Occipital lobe (tissue), 2 donors: ENCODE results near the gene ZNF765. TPM values are rescaled to one million over a fixed set of nuclear protein-coding genes. Genes with fewer than 3 reads are reported as not detected.
"Not testable (repeated sequence)": the region's sequence is repeated elsewhere in the genome, so short reads cannot be mapped to it uniquely, and the experiment has no call there.

Experiments used
- DNase-seq: peaks from one replicate; lab custom pipeline; 2025; lab: John Stamatoyannopoulos, UW
- total RNA-seq: library from RNA; depleted of rRNA; stranded (reverse); fragments of >200 nt; gene quantifications from one replicate; pipeline ENCODE4 v1.2.3, GENCODE V29; 2014

Gene ZNF765
- 33.7 TPM for total RNA-seq

GRCh38 chr19:53394974-53395839, at the start of gene ZNF765:
Gene ZNF765 (plus strand): TSS chr19:53395149. CDS start chr19:53398016, 2,867 bp downstream.
- DNase-seq, result peak; percentile 86

GRCh38 chr19:53355739-53356138, 39.2 kb upstream of the ZNF765 start:
- DNase-seq, result no peak

GRCh38 chr19:53357821-53358581, 36.9 kb upstream of the ZNF765 start:
- DNase-seq, result no peak

DNA sequence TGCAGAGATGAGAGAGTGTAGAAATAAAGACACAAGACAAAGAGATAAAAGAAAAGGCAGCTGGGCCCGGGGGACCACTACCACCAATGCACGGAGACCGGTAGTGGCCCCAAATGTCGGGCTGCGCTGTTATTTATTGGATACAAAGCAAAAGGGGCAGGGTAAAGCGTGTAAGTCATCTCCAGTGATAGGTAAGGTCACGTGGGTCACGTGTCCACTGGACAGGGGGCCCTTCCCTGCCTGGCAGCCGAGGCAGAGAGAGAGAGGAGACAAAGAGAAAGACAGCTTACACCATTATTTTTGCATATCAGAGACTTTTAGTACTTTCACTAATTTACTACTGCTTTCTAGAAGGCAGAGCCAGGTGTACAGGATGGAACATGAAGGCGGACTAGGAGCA, 34.9 kb upstream of the ZNF765 start:
- DNase-seq, result not testable (repeated sequence)

DNA sequence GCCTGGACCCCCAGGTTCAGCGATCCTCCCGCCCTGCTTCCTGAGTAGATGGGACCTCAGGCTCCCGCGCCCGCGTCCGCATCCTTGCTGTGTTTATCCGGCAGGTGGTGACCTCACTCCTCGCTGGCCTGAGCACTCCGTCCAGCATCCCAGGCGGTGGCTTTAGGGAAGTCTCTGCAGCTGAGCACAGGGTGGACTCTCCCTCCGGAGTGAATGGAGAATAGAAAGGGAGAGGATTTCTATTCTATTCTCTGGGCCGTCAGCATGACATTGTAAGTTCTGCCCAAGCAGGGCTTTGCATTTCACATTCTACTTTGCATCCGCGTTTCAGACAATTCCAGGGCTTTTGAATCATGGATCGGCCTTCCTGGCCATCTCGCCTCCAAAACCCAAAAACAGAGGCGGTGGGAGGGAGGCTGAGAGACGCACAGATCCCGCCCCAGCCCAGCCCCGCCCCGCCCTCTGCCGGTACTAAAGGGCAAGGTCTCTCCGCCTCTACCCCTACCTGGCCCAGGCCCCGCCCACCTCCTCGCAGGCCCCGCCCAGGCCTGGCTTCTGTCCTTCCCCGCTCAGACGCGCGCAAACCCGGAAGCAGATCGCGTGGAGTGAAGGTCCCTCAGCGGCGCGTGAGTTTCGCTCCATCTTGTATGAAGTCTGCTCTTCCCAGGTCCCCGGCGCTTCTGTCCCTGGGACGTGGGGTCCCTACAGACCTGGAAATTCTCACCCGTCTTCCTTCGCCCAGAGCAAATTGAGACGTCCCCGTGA, 29.6 kb upstream of the ZNF765 start, which contains the start of gene ZNF525:
Gene ZNF525, plus strand, starts transcription at position 572 of the 765 bp plus-strand sequence. CDS start 6,577 bp downstream, outside the sequence.
- peak; percentile 85 for DNase-seq

DNA sequence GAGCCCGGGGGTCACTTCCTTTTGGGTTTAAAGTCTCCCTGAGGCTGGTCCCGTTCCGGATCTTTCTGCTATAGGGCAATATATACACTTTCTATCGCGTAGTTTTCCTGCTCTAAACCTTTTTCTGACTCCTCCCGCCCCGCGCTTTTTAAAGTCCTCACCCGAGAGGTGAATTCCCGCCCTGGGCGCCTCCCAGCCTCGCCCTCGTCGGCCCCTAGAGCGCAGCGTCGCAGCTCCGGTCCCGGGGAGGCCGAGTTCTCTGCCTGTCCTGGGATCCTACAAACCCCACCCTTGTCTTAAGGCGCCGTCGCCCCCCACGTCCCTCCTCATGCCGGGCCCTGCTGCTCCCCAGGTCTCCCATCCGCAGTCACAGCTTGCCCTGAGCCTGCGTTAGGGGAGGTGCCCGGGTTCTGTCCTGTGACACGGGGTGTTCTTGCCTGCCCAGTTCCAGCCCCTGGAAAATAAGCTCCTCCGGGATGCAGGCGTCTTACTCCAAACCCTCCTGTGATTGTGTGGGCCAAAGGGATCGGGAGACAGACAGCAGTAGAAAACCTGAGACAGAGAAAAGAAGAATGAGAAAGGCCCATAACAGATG, 29.0 kb upstream of the ZNF765 start:
- peak; percentile 22 for DNase-seq

- DNase-seq, result no peak
These were observed 22.8 kb upstream of the ZNF765 start for GRCh38 chr19:53372196-53372595.

DNA sequence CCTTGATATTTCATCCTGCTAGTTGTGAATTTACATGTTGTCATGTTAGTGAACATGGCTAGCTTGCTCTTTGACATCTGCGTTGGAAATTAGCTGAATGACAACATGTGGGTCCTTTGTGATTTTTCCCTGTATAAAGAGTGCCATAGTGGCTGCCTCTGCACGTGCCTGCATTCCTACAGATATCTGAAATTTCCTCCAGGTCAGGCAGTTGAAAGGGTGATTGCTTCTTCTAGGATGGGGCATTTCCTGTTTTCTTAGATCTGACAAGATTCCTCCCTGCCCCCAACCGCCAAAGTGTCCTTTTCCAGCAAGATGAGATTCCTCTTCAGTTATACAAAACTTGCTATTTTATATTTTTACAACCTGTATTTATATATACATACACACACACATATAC, 20.7 kb upstream of the ZNF765 start:
- DNase-seq, result no peak

DNA sequence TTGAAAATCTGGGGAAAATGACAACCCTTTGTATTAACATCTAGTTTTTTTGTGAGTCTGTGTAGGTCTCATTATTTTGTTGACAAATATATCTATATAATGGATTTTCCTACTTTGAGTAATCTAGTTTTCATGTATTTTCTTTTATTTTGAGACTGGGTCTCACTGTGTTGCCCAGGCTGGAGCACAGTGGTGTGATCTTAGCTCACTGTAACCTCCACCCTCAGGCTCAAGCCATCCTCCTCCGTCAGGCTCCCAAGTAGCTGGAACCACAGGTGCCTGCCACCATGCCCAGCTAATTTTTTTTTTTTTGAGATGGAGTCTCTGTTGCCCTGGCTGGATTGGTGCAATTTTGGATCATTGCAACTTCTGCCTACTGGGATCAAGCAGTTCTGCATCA, 20.2 kb upstream of the ZNF765 start:
- DNase-seq, result no peak

DNA sequence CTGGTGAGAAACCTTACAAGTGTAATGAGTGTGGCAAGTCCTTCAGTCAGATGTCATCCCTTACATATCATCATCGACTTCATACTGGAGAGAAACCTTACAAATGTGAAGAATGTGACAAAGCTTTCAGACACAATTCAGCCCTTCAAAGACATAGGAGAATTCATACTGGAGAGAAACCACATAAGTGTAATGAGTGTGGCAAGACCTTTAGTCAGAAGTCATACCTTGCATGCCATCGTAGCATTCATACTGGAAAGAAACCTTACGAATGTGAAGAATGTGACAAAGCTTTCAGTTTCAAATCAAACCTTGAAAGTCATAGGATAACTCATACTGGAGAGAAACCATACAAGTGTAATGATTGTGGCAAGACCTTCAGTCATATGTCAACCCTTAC, 13.6 kb upstream of the ZNF765 start:
- DNase-seq, result no peak

- no peak for DNase-seq
These were observed 6.8 kb upstream of the ZNF765 start for GRCh38 chr19:53388168-53388567.

GRCh38 chr19:53388904-53389303, 6.0 kb upstream of the ZNF765 start:
- DNase-seq, result no peak

- no peak for DNase-seq
These were observed 5.4 kb upstream of the ZNF765 start for GRCh38 chr19:53389571-53389970.

- no peak for DNase-seq
These were observed 5.0 kb upstream of the ZNF765 start for GRCh38 chr19:53389978-53390377.

- DNase-seq, result no peak
These were observed 401 bp upstream of the ZNF765 start for GRCh38 chr19:53394522-53394973.

GRCh38 chr19:53395840-53396524, 1.0 kb downstream of the ZNF765 start:
- DNase-seq, result not testable (repeated sequence)

DNA sequence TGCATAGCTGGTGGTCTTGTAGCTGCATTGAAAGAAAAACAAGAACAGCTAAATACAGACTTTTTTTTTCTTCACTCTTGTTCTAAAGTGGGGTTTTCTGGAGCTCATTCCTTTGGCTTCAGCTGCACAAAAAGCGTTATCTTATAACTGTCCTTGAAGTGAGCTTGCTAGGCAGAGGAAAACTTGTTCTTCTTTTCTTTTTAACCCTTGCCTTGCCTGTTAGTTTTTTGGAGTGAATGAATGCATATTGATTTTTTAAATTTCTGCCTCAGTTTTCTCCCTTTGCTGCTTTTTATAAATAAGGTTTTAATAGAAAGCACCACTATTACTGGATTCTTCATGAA, 1.5 kb downstream of the ZNF765 start:
- DNase-seq, result no peak

GRCh38 chr19:53397918-53398317, 3.0 kb downstream of the ZNF765 start:
- not testable (repeated sequence) for DNase-seq

DNA sequence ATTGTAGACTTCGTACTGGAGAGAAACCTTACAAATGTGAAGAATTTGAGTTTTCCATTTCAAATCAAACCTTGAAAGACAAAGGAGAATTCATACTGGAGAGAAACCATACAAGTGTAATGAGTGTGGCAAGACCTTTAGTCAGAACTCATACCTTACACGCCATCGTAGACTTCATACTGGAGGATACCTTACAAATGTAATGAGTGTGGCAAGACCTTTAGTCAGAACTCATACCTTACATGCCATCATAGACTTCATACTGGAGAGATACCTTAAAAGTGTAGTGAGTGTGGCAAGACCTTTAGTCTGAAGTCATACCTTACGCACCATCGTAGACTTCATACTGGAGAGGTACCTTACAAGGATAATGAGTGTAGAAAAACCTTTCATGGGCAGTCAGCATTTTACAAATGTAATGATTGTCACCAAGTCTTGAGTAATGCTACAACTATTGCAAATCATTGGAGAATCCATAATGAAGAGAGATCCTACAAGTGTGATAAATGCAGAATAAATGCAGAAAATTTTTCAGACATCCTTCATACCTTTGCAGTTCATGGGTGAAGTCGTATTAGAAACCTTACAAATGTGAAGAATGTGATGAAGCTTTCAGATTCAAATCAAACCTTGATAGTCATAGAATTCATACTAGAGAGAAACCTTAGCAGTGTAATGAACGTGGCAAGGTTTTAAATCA, 14.7 kb downstream of the ZNF765 start:
- DNase-seq, result no peak
